IMR-90 (cell line): ENCODE results near the gene LRRC4C. TPM values are rescaled to one million over a fixed set of nuclear protein-coding genes. Genes with fewer than 3 reads are reported as not detected.

ENCODE experiments used
- ATAC-seq: fragments of 200-7000 bp; cut with Tn5 transposase; 2 replicates; pipeline ENCODE4 v1.9.1; 2020; ENCODE audit warnings: low read depth, mild to moderate bottlenecking, moderate library complexity
- BruUV-seq: library from RNA; stranded (reverse); fragments of 400-500 nt; replicated peaks from 2 replicates; lab custom pipeline; 2021; lab: Mats Ljungman, UMichigan
- CTCF ChIA-PET: fragments of 300-600 bp; formaldehyde crosslinking; extraction: SDS; loops from one replicate; lab custom pipeline; 2021; ENCODE audit warnings: antibody characterized with exemption; lab: Yijun Ruan, JAX
- POLR2A ChIA-PET: fragments of 300-600 bp; sonication (Branson Sonifier 250); formaldehyde crosslinking; loops from one replicate; lab custom pipeline; 2022; ENCODE audit warnings: antibody characterized with exemption; ENCODE audit not compliant: unreplicated experiment; lab: Charles Lee
- DNase-seq: peaks from one replicate; pipeline ENCODE4 v3.0.0; 2013
- H2AFZ ChIP-seq: replicated peaks from 2 replicates; pipeline ENCODE3; 2013; ENCODE audit warnings: low read length, mild to moderate bottlenecking; ENCODE audit not compliant: poor library complexity
- H2AK5ac ChIP-seq: 2 replicates; pipeline ENCODE4 v1.6.1; 2013; ENCODE audit warnings: low read depth, low read length, inconsistent platforms
- H2AK9ac ChIP-seq: replicated peaks from 2 replicates; pipeline ENCODE3; 2013; ENCODE audit warnings: mild to moderate bottlenecking, low read depth, low read length, moderate library complexity; ENCODE audit not compliant: poor library complexity
- H2BK120ac ChIP-seq: 2 replicates; pipeline ENCODE4 v1.6.1; 2013; ENCODE audit warnings: low read depth, low read length, inconsistent platforms
- H2BK15ac ChIP-seq: 3 replicates; pipeline ENCODE4 v1.6.1; 2013; ENCODE audit warnings: low read depth, low read length, inconsistent platforms
- H2BK20ac ChIP-seq: 2 replicates; pipeline ENCODE4 v1.6.1; 2013; ENCODE audit warnings: low read depth, mild to moderate bottlenecking, inconsistent platforms, low read length, moderate library complexity
- H2BK5ac ChIP-seq: 2 replicates; pipeline ENCODE4 v1.6.1; 2013; ENCODE audit warnings: mild to moderate bottlenecking, low read depth, low read length, inconsistent platforms; ENCODE audit not compliant: poor library complexity, severe bottlenecking
- H3K14ac ChIP-seq: replicated peaks from 2 replicates; pipeline ENCODE4 v1.6.1; 2013; ENCODE audit warnings: low read depth, low read length, inconsistent platforms
- H3K18ac ChIP-seq: 2 replicates; pipeline ENCODE4 v1.6.1; 2013; ENCODE audit warnings: low read depth, low read length, control low read depth
- H3K23ac ChIP-seq: 2 replicates; pipeline ENCODE4 v1.6.1; 2013; ENCODE audit warnings: low read depth, low read length, inconsistent platforms
- H3K27ac ChIP-seq: 2 replicates; pipeline ENCODE4 v1.5.1; 2013; ENCODE audit warnings: mild to moderate bottlenecking, control low read depth, low read length; ENCODE audit not compliant: insufficient read depth
- H3K27me3 ChIP-seq: 2 replicates; pipeline ENCODE4 v1.6.1; 2013; ENCODE audit warnings: low read length; ENCODE audit not compliant: control insufficient read depth, insufficient read depth
- H3K36me3 ChIP-seq: 2 replicates; pipeline ENCODE4 v1.6.1; 2013; ENCODE audit warnings: low read length, mixed read lengths; ENCODE audit not compliant: control insufficient read depth, insufficient read depth
- H3K4ac ChIP-seq: 2 replicates; pipeline ENCODE4 v1.6.1; 2013; ENCODE audit warnings: low read depth, low read length, inconsistent platforms
- H3K4me1 ChIP-seq: 2 replicates; pipeline ENCODE4 v1.6.1; 2013; ENCODE audit warnings: low read length, mixed read lengths; ENCODE audit not compliant: control insufficient read depth, insufficient read depth
- H3K4me2 ChIP-seq: 2 replicates; pipeline ENCODE4 v1.6.1; 2013; ENCODE audit warnings: low read depth, mild to moderate bottlenecking, control low read depth, low read length, moderate library complexity
- H3K4me3 ChIP-seq: 2 replicates; pipeline ENCODE4 v1.5.1; 2013; ENCODE audit warnings: low read depth, mild to moderate bottlenecking, control low read depth, low read length, moderate library complexity; ENCODE audit not compliant: insufficient read depth
- H3K56ac ChIP-seq: 2 replicates; pipeline ENCODE4 v1.6.1; 2013; ENCODE audit warnings: low read length, inconsistent platforms; ENCODE audit not compliant: insufficient read depth; ENCODE audit errors: extremely low read depth
- H3K79me1 ChIP-seq, 2 experiments: 2 replicates each; pipeline ENCODE4 v1.6.1; 2013; ENCODE audit warnings: low read length in 2 of 2, inconsistent platforms in 1 of 2, low read depth in 1 of 2
- H3K9ac ChIP-seq: 2 replicates; pipeline ENCODE4 v1.6.1; 2013; ENCODE audit warnings: low read depth, low read length, control low read depth
- H3K9me1 ChIP-seq: 2 replicates; pipeline ENCODE4 v1.6.1; 2013; ENCODE audit warnings: low read length, inconsistent platforms; ENCODE audit not compliant: insufficient read depth
- H3K9me3 ChIP-seq: 2 replicates; pipeline ENCODE4 v1.6.1; 2013; ENCODE audit warnings: low read length; ENCODE audit not compliant: control insufficient read depth, insufficient read depth
- H4K20me1 ChIP-seq: 2 replicates; pipeline ENCODE4 v1.6.1; 2013; ENCODE audit warnings: low read length, inconsistent platforms; ENCODE audit not compliant: insufficient read depth
- H4K5ac ChIP-seq: 2 replicates; pipeline ENCODE4 v1.6.1; 2013; ENCODE audit warnings: mild to moderate bottlenecking, low read depth, low read length, control low read depth
- H4K8ac ChIP-seq, 2 experiments: 2 replicates each; pipeline ENCODE4 v1.6.1; 2013; ENCODE audit warnings: low read depth in 2 of 2, low read length in 2 of 2, control low read depth in 1 of 2, inconsistent platforms in 1 of 2
- H4K91ac ChIP-seq: 2 replicates; pipeline ENCODE4 v1.6.1; 2013; ENCODE audit warnings: low read depth, low read length, inconsistent platforms; ENCODE audit not compliant: insufficient read depth
- BHLHE40 ChIP-seq: fragments of 150-350 bp; IDR thresholded peaks from 2 replicates; pipeline ENCODE4 v1.6.1; 2016; ENCODE audit warnings: mild to moderate bottlenecking, low read depth, low read length
- CEBPB ChIP-seq: IDR thresholded peaks from 2 replicates; pipeline ENCODE4 v1.6.1; 2012; ENCODE audit warnings: low read depth, low read length, improper control_type of control experiment
- CTCF ChIP-seq: conservative IDR thresholded peaks from 2 replicates; pipeline ENCODE4 v1.5.1; 2012; ENCODE audit warnings: mild to moderate bottlenecking, low read depth, low read length, improper control_type of control experiment
- ELK1 ChIP-seq: fragments of 150-350 bp; IDR thresholded peaks from 2 replicates; pipeline ENCODE4 v1.6.1; 2016; ENCODE audit warnings: low read depth, mild to moderate bottlenecking, low read length, moderate library complexity, borderline replicate concordance
- MAFK ChIP-seq: IDR thresholded peaks from 2 replicates; pipeline ENCODE4 v1.6.1; 2012; ENCODE audit warnings: low read depth, low read length, improper control_type of control experiment
- MXI1 ChIP-seq: IDR thresholded peaks from 2 replicates; pipeline ENCODE4 v1.6.1; 2012; ENCODE audit warnings: low read depth, mild to moderate bottlenecking, low read length, moderate library complexity, borderline replicate concordance
- POLR2A ChIP-seq: IDR thresholded peaks from 2 replicates; pipeline ENCODE4 v1.6.1; 2012; ENCODE audit warnings: mild to moderate bottlenecking, low read depth, low read length
- RFX5 ChIP-seq: IDR thresholded peaks from 2 replicates; pipeline ENCODE4 v1.8.0; 2012; ENCODE audit warnings: low read depth, mild to moderate bottlenecking, low read length, moderate library complexity
- USF2 ChIP-seq: fragments of 150-350 bp; IDR thresholded peaks from 2 replicates; pipeline ENCODE4 v1.6.1; 2017; ENCODE audit warnings: mild to moderate bottlenecking, antibody characterized with exemption, low read length, low read depth
- WGBS, 2 experiments: methylation state at CpG; one replicate each; pipeline versions ENCODE4 v1.1.5 to v1.1.7; 2013; ENCODE audit warnings: missing lambda C conversion rate in 2 of 2; ENCODE audit not compliant: insufficient read length in 1 of 2; ENCODE audit errors: extremely low coverage in 2 of 2; 5-methylcytosine and 5-hydroxymethylcytosine counted together
- dilution Hi-C: fragments of 300-500 bp; cut with HindIII; formaldehyde crosslinking; loops from one replicate; pipeline ENCODE4 v1.14.3; 2018; ENCODE audit warnings: low sequenced_read_pairs; ENCODE audit not compliant: unreplicated experiment
- in situ Hi-C: fragments of 300-500 bp; cut with MboI; formaldehyde crosslinking; loops from 3 replicates; pipeline ENCODE4 v1.14.3; 2019; ENCODE audit warnings: low sequenced_read_pairs, inconsistent platforms, mixed read lengths
- intact Hi-C: fragments of 100-400 bp; cut with micrococcal nuclease; formaldehyde crosslinking; loops from 2 replicates; pipeline ENCODE4 v1.10.0; 2022
- polyA plus RNA-seq, 3 experiments: library from polyadenylated mRNA; depleted of rRNA; stranded (reverse); fragments of >200 nt; gene quantifications; 2 replicates each; pipeline ENCODE4 v1.2.3, GENCODE V29; 2012; ENCODE audit warnings: low replicate concordance in 1 of 3
- total RNA-seq: library from RNA; depleted of rRNA; stranded (reverse); fragments of >200 nt; gene quantifications from 2 replicates; pipeline ENCODE4 v1.2.3, GENCODE V29; 2012

The LRRC4C gene
- total and polyA plus RNA-seq, 2 of the 4 experiments (the other 2 are of a cell fraction), result under 0.01 to 0.03 TPM

GRCh38 chr11:41308286-41308685 is 151.2 kb downstream of the LRRC4C start:
- H4K20me1 ChIP-seq, result no peaks in the 10 kb centered on the region
- no TSS peak for BruUV-seq
- no peak overlapping the region for H3K9ac ChIP-seq
- CTCF ChIA-PET, result no interaction called here
- no peak overlapping the region for H2BK20ac ChIP-seq
- H3K36me3 ChIP-seq, result no peaks in the 10 kb centered on the region
- no peak overlapping the region for H2AK9ac ChIP-seq
- H2BK15ac ChIP-seq, result no peak overlapping the region
- no peak overlapping the region for H3K23ac ChIP-seq
- no peak overlapping the region for H3K14ac ChIP-seq
- H3K4me1 ChIP-seq, result no peaks in the 10 kb centered on the region
- TF ChIP-seq USF2 (no peak), POLR2A (no peak), CTCF (no peak), RFX5 (no peak), CEBPB (no peak), BHLHE40 (no peak), MAFK (no peak), ELK1 (no peak), MXI1 (no peak)
- no CpG with 5 or more reads among the region's 5 CpGs for WGBS, 2 experiments
- H3K4ac ChIP-seq, result no peak overlapping the region
- no peak overlapping the region for H3K18ac ChIP-seq
- DNase-seq (no peak), ATAC-seq (no peak)
- H3K79me1 ChIP-seq, result no peaks in the 10 kb centered on the region
- H4K5ac ChIP-seq, result no peak overlapping the region
- H3K27ac ChIP-seq, result no peak overlapping the region
- H2AFZ ChIP-seq, result no peak overlapping the region
- H4K8ac ChIP-seq, result no peak overlapping the region
- no peak overlapping the region for H3K4me2 ChIP-seq
- H2BK120ac ChIP-seq, result no peak overlapping the region
- H3K56ac ChIP-seq, result no peak overlapping the region
- intact Hi-C loops, result no loop called here
- POLR2A ChIA-PET, result no interaction called here
- H3K9me3 ChIP-seq, result peaks cover 6% of the 10 kb centered on the region
- no peak overlapping the region for H2AK5ac ChIP-seq
- H4K91ac ChIP-seq, result no peak overlapping the region
- no peak overlapping the region for H2BK5ac ChIP-seq
- no peak overlapping the region for H3K4me3 ChIP-seq
- in situ Hi-C loops, result no loop called here
- H3K9me1 ChIP-seq, result no peaks in the 10 kb centered on the region
- no peaks in the 10 kb centered on the region for H3K27me3 ChIP-seq
- dilution Hi-C loops, result no loop called here
